Activated effector memory CD4-positive, alpha-beta T cell treated with Interleukin-2 at 50 U/mL for 16 hours (primary cell): ENCODE measurements around the gene SRCIN1.
"Not testable (repeated sequence)": the region's sequence is repeated elsewhere in the genome, so short reads cannot be mapped to it uniquely, and the experiment has no call there.

Experiments used
- DNase-seq: peaks from one replicate; pipeline ENCODE4 v3.0.0-alpha.2; 2020

Gene SRCIN1, protein sequence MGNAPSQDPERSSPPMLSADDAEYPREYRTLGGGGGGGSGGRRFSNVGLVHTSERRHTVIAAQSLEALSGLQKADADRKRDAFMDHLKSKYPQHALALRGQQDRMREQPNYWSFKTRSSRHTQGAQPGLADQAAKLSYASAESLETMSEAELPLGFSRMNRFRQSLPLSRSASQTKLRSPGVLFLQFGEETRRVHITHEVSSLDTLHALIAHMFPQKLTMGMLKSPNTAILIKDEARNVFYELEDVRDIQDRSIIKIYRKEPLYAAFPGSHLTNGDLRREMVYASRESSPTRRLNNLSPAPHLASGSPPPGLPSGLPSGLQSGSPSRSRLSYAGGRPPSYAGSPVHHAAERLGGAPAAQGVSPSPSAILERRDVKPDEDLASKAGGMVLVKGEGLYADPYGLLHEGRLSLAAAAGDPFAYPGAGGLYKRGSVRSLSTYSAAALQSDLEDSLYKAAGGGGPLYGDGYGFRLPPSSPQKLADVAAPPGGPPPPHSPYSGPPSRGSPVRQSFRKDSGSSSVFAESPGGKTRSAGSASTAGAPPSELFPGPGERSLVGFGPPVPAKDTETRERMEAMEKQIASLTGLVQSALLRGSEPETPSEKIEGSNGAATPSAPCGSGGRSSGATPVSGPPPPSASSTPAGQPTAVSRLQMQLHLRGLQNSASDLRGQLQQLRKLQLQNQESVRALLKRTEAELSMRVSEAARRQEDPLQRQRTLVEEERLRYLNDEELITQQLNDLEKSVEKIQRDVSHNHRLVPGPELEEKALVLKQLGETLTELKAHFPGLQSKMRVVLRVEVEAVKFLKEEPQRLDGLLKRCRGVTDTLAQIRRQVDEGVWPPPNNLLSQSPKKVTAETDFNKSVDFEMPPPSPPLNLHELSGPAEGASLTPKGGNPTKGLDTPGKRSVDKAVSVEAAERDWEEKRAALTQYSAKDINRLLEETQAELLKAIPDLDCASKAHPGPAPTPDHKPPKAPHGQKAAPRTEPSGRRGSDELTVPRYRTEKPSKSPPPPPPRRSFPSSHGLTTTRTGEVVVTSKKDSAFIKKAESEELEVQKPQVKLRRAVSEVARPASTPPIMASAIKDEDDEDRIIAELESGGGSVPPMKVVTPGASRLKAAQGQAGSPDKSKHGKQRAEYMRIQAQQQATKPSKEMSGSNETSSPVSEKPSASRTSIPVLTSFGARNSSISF

DNA sequence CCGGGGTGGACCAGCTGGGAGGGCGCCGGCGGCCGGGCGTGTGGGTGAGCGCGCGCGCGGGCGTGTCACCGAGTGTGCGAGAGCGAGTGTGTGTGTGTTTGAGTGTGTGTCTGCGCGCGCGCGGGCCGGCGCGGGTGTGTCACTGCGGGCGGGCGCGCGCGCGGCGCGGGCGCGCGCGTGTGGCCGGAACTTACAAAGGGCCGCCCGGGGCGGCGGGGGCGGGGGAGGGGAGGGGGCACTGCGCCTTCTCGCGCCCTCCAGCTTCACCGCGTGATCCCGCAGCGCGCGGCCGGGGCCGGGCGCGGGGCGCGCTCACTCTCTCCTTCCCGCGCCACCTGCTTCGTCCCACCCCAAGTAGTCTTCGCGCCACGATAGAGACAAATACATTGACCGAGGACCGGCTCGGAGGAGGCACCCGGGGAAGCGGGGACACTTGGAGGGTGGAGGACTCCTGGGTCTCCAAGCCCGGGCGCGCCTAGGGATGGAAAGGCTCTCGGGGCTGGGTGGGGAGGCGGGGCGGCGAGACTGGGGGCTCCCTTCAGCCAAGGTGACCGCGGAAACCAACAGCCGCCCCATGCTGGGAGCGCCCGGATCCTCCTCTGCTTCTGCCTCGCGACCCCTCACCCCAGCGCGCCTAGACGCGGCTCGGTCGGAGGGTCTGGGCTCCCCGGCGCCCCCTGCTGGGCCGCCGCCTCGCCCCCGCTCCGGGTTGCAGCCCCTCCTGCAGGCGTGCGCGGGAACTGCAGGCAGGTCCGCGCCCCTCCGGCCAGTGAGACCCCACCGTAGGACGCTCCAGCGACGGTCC, at the start of gene SRCIN1:
TSS of gene SRCIN1 (minus strand) at position 112 of the 805 bp plus-strand sequence. CDS start 247 bp downstream, outside the sequence.
- peak; percentile 25 for DNase-seq

DNA sequence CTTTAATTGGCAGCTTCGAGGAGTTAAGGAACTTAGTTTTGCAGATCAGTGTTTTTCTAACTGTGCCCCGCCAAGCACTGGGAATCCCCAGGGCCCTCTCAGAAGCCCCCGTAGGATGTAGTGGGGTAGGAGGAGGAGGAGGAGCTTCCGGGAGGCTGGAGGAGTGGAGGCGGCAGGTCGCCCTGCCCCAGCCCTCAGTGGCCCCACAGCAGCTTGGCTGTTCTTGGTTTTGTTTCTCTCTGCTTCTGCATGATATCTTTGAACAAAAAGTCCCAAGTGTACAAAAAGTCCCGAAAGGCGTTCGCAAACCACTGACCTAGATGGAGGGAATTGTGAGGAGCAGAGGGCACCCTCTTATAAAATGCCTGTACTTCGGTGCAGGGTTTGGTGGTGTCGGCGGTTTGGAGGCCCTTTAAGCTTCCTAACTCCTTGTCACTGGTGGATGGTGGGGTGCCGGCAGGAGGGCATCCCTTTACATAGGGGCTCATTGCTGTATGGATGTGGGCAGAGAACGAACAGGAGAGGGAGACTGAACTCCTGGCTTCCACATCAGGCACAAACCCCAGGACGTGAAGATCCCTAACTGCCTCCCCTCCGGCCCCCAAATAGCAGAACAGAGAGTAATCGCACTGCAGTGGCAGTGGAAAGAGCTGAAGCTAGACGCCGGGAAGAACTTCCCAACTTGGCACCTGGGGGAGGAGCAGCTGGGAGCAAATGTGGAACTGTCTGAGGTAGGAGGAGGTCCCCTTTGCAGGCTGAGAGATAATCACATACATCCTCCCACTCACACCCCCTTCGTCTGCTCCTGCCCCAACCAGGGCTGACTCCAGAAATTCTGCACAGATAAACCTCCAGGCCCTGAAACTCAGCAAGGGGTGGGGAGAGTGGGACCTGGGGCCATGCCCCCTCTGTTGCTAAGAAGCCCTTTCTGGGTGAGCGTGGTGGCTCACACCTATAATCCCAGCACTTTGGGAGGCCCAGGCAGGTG, 49.0 kb upstream of the SRCIN1 start:
- no peak for DNase-seq

DNA sequence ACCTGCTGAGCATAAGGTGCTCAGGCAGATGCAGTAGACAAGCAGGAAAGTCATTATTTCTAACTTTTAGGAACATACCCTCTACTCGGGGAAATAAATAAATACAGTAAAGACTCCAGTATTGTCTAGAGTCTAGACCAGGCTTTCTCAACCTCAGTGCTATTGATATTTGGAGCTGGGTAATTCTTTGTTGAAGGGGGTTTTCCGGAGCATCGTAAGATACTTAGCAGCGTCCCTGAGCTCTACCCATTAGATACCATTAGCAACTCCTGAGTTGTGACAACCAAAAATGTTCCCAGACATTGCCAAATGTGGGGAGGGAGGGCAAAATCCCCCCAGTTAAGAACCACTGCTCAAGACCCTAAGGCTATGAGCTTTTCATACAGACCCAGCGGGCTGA, 47.9 kb upstream of the SRCIN1 start:
- DNase-seq: no peak

DNA sequence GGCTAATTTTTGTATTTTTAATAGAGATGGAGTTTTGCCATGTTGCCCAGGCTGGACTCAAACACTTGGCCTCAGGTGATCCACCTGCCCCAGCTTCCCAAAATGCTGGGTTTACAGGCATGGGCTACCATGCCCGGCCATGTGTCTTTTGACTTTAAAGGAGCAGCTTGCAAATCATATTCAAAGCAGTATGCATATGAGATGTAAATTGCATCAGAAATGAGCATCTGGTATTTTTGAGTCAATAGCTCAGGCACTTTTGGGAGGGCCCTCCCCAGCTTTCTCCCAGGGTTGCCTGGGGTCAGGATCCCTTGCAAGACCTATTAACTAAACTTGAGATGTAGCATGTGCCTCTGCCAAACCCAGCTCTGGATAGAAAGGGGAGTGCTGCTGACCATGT, 47.5 kb upstream of the SRCIN1 start:
- DNase-seq: no peak

DNA sequence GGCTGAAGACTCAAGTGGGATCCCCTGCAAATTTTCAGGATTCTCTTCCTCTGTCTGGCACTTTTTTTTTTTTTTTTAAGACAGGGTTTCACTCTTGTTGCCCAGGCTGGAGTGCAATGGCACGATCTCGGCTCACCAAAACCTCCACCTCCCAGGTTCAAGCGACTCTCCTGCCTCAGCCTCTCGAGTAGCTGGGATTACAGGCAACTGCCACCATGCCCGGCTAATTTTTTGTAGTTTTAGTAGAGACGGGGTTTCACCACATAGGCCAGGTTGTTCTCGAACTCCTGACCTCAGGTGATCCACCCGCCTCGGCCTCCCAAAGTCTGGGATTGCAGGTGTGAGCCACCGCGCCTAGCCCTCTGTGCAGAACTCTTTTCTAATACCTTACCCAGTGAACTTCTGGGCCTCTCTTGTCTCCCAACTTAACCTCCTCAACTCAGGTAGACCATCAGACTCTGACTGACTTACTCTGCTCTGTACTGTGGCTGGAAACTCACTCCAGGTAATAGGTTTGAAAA, 45.0 kb upstream of the SRCIN1 start:
- not testable (repeated sequence) for DNase-seq

DNA sequence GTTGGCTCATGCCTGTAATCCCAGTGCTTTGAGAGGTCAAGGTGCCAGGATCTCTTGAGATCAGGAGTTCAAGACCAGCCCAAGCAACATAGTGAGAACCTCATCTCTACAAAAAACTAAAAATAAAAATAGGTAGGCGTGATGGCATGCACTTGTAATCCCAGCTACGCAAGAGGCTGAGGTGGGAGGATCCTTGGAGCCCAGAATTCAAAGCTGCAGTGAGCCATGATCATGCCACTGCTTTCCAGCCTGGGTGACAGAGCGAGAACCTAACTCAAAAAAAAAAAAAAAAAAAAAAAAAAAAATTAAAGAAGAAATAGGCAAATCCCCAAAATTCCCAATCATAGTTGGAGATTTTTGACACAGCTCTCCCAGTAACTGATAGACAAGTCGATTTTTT, 32.2 kb upstream of the SRCIN1 start:
- DNase-seq: no peak

DNA sequence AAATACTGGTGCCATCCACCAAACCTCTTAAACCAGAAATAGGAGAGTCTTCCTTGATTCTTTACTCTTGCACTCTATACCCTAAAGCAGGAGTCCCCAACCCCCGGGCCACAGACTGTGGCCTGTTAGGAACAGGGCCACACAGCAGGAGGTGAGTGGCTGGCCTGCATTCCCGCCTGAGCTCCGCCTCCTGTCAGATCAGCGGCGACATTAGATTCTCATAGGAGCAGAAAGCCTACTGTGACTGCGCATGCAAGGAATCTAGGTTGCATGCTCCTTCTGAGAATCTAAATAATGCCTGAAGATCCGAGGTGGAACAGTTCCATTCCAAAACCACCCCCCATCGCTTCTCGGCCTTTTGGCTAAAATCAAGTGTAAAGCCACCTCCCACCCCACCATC, 30.3 kb upstream of the SRCIN1 start:
- DNase-seq: no peak

DNA sequence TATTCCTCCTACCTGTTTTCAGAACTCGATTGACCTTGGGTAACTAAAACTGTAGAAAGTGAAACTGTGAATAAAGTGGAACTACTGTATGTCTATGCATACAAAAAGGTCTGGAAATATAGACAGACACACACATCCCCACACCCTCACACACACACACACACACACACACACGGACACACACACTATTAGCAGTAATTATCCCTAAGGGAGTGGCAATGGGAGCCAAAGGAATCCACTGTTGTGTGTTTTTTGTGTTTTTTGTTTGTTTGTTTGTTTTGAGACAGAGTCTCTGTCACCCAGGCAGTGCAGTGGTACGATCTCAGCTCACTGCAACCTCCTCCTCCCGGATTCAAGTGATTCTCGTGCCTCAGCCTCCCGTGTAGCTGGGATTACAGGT, 26.6 kb upstream of the SRCIN1 start:
- DNase-seq: no peak

DNA sequence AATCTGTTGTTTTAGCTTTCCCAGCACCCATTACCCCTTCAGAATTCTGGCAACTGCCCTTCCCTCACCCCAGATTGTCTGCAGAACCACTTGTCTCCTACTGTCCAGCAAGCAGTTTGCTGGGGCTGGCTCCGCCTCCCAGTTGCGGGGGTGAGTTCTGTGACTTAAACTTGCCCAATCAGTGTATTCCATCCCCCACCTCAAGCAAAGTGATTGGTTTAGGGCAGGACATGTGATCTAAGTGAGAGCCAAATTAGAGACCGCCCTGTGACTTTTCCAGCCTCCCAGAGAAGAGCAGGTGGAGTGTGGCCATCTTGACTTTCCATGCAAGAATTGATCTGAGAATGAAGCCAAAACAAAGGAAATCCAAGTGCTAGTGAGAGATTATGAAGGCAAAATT, 22.7 kb upstream of the SRCIN1 start:
- no peak for DNase-seq

DNA sequence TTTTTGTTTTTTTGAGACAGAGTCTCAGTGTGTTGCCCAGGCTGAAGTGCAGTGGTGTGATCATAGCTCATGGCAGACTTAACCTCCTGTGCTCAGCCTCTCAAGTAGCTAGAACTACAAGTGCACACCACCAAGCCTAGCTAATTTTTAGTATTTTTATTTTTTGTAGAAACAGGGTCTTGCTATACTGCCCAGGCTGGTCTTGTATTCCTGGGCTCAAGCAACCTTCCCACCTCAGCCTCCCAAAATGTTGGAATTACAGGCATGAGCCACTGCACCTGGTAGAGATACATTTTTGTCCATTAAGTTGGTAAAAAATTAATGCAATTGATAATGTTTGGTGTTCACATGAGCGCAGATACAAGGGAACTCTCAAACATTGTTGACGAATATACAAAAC, 22.2 kb upstream of the SRCIN1 start:
- no peak for DNase-seq

DNA sequence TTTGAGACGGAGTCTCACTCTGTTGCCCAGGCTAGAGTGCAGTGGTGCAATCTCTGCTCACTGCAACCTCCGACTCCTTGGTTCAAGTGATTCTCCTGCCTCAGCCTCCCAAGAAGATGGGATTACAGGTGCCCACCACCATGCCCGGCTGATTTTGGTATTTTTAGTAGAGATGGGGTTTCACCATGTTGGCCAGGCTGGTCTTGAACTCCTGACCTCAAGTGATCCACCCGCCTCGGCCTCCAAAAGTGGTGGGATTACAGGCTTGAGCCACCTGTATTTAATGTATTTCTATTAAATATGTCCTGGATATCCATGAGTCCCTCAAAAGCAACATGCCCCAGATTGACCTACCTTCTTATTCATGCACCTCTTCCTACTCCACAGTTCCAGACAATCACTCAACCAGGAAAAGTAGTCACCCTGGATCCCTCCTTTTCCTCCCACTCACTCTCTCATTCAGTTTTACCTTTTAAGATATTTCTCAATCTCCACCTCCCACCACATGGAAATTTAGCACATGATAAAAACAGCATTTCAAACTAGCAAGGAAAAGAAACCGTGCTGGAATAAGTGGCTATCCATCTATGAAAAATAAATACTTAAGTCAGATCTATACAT, 21.0 kb upstream of the SRCIN1 start:
- DNase-seq: not testable (repeated sequence)

DNA sequence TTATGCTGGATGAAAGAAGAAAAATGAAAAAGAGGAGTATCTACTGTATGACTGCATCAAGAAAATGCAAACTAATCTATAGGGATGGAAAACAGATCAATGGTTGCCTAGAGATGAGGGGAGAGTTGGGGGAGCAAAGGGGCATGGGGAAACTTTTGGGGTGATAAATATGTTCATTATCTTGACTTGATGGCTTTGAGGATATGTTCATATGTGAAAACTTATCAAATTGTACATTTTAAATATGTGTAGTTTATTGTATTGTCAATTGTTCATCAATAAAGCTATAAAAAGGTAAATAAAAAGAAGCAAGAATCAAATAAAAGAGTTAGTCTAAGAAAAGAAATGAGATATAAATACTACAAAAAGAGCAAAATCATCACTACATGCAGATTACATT, 19.7 kb upstream of the SRCIN1 start:
- DNase-seq: no peak

DNA sequence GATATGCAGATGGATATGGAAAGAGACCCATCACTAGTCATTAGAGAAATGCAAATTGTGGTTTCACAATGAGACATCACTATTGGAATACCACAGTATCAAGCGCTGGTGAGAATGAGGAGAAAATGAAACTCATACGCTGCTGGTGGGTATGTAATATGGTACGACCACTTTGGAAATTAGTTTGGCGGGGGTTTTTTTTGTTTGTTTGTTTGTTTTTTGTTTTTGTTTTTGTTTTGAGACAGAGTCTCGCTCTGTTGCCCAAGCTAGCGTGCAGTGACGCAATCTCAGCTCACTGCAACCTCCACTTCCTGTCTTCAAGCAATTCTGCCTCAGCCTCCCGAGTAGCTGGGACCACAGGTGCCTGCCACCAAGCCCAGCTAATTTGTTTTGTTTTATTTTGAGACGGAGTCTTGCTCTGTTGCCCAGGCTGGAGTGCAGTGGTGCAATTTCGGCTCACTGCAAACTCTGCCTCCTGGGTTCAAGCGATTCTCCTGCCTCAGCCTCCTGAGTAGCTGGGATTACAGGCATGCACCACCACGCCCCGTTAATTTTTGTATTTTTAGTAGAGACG, 19.1 kb upstream of the SRCIN1 start:
- DNase-seq: not testable (repeated sequence)

DNA sequence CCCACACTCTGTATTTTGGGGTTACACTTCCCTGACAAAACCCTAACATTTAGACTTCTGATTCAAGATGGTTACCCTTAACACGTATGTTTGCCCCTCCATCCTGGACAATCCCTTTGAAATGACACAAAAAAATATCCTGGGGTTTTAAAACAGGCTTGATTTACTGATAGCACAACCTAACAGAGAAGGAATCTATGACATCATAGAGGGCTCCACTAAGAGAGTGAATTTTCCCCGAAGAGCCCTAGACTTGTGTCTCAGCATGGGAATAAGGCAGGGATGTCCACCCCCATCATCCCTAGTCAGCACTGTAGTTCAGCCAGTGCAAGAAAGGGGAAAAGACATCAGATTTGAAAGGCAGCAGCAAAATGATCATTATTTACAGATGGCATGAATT, 15.8 kb upstream of the SRCIN1 start:
- no peak for DNase-seq

DNA sequence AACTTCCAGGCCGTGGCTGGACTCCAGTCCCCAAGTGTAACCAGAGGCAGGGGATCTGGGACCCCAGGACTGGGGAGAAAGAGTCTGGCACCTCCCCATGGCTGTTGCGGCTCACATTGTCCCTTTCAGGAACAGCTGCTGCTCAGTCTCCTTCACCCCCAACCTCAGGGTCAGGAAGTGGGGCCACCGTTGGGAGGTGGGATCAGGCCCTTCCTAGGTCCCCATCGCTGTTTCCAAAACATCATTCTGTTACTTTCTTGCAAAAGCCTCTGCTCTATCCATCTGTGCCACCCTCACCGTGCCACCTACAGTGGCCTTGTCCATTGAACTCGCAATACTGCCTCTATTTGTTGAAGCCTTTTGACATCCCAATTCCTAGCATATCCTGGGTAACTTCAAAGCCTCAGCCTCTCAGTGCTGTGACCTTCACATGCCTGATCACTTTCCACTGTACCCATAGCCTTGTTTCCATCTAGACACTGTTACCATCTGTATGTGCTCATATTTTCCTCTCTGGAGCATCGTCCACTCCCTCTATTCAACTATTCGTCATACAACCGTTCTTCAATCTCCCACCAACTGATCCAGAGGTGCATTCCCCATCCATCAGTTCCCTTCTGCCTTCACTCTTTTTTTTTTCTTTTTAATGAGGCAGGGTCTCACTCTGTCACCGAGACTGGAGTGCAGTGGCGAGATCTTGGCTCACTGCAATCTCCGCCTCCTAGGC, 15.0 kb upstream of the SRCIN1 start:
- no peak for DNase-seq

DNA sequence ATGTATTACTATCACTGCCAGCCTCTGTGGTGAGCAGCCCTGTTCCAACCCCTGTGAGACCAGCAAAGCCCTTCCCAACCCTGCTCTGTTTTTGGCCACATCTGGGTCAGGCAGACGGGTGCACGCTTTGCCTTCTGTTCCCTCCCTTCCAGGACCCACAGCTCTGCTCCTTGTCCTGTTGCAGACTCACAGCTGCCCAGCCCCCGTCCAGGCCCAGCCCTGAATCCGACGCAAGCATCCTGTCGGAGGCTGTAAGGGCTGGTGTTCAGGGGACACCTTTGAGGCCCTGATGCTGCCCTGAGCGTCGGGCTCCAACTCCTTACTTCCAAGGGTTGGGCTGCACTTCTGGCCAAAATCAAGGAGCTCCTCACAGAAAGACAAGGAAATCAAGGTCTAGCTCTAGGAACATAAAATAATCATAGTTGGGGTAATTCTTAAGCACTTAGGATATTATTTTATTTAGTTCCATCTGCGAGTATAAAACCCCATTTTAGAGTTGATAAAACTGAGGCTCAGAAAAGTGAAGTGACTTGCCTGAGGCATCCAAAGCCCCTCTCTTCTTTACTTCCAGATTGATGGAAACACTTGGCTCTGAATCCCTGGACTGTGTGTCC, 14.3 kb upstream of the SRCIN1 start:
- no peak for DNase-seq

DNA sequence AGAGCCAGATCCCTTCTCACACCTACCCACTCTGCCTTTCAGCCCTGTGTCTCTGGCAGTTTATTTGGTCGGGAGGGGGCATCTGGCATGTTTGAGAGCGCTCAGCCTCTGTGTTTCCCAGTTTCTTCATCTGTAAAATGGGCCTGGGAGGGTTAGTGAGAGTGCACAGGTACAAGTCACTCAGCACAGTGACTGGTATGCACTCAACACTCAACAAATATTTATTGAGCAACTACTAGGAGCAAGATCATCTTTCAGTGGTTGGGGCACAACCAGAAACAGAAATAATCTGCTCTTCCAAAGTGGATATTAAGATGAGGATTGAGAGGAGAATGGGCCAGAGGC, 13.7 kb upstream of the SRCIN1 start:
- no peak for DNase-seq

DNA sequence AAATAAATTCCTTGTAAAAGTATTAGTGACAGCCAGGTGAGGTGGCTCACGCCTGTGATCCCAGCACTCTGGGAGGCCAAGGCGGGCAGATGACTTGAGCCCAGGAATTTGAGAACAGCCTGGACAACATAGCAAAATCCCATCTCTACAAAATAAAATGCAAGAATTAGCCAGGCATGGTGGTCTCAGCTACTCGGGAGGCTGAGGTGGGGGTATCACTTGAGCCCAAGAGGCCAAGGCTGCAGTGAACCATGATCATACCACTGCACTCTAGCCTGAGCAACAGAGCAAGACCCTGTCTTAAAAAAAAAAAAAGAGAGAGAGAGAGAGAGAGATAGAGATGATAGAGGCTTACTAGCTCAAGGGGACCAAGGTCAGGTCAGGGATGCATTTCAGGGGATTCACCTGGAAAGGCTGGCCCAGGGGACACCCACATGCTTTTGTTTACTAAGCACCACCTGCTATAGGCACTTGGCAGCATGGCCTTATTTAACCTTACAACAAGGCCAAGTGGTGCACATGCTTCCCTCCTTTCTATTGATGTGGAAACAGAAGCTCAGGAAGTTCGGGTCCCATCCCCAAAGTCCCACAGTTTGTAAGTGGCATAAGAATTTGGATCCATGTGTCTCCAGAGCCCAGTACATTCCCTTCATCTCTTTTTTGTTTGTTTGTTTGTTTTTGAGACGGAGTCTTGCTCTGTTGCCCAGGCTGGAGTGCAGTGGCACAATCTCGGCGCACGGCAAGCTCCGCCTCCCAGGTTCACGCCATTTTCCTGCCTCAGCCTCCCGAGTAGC, 12.4 kb upstream of the SRCIN1 start:
- DNase-seq: no peak
